ENCODE results near the gene CAMK4. TPM values are rescaled to one million over a fixed set of nuclear protein-coding genes. Genes with fewer than 3 reads are reported as not detected.

Gene CAMK4
- total and polyA plus RNA-seq, 9 of the 15 experiments (the other 6 are each of a cell fraction or from before 2014, with no cell fraction given), result 0.35 TPM; not detected in 8

DNA sequence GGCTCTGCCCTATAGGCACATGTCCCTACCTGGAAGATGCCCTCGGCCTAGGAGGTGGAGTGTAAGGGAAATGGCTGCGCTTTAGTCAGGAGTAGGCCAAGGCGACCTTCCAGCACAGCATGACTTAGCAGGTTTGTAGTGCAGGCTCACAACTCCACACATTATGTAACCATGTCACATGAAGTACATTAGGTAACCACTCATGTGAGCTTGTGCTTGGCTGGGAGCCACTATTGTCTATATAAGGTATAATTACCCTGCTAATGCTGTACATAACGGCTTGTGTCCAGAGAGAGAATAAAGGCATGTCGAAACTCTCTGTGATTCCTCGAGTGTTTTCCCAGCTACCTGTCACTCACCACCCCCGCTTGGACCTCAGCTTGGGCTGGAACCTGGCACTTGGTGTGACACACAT is 74.9 kb downstream of the CAMK4 start (continued):
- TF ChIP-seq, protein P1, sequence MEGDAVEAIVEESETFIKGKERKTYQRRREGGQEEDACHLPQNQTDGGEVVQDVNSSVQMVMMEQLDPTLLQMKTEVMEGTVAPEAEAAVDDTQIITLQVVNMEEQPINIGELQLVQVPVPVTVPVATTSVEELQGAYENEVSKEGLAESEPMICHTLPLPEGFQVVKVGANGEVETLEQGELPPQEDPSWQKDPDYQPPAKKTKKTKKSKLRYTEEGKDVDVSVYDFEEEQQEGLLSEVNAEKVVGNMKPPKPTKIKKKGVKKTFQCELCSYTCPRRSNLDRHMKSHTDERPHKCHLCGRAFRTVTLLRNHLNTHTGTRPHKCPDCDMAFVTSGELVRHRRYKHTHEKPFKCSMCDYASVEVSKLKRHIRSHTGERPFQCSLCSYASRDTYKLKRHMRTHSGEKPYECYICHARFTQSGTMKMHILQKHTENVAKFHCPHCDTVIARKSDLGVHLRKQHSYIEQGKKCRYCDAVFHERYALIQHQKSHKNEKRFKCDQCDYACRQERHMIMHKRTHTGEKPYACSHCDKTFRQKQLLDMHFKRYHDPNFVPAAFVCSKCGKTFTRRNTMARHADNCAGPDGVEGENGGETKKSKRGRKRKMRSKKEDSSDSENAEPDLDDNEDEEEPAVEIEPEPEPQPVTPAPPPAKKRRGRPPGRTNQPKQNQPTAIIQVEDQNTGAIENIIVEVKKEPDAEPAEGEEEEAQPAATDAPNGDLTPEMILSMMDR (IDR thresholded peaks at IDR 0.05 in 2 of 3, conservative IDR thresholded peaks at IDR 0.05 in 1 of 3; ENCODE audit: insufficient read depth in 2 of 3, low read depth in 1 of 3, low read length in 3 of 3), result no peak
- TF ChIP-seq ZBTB7A (IDR thresholded peaks at IDR 0.05; ENCODE audit: borderline replicate concordance, control insufficient read depth, low read depth, low read length) (no peak), ZNF778 (CRISPR knock-in tag; IDR thresholded peaks at IDR 0.05) (no peak), TAF7 (tag; IDR thresholded peaks at IDR 0.05) (no peak), RFX1 (IDR thresholded peaks at IDR 0.05) (no peak), SRF (CRISPR knock-in tag; IDR thresholded peaks at IDR 0.05) (no peak), NR2C1 (IDR thresholded peaks at IDR 0.05) (no peak), NR2C1 (tag; IDR thresholded peaks at IDR 0.05) (peak; percentile 42; the same call in 1 of the 2 replicates), ETV1 (tag; conservative IDR thresholded peaks at IDR 0.05; ENCODE audit: low read depth) (peak; percentile 40; the same call in 1 of the 2 replicates), TRIM24 (IDR thresholded peaks at IDR 0.05) (peak; percentile 36 to 64; a peak in 1 of 4 replicates), ZNF780A (CRISPR knock-in tag; IDR thresholded peaks at IDR 0.05) (no peak), ZNF830 (CRISPR knock-in tag; IDR thresholded peaks at IDR 0.05) (no peak), GATAD2A (IDR thresholded peaks at IDR 0.05) (no peak), BACH1 (tag; IDR thresholded peaks at IDR 0.05) (peak; percentile 95), L3MBTL2 (IDR thresholded peaks at IDR 0.05) (no peak), MAFF (IDR thresholded peaks at IDR 0.05; ENCODE audit: low read length) (no peak), PRPF4 (IDR thresholded peaks at IDR 0.05; ENCODE audit: insufficient read depth, low read depth, low read length, poor library complexity, severe bottlenecking) (no peak), TEAD1 (CRISPR knock-in tag; IDR thresholded peaks at IDR 0.05) (peak in 1 of 2 experiments; percentile 70; a peak in 1 of 4 replicates), MEF2A (IDR thresholded peaks at IDR 0.05; ENCODE audit: control insufficient read depth, low read depth, low read length) (no peak), CBX1 (IDR thresholded peaks at IDR 0.05; ENCODE audit: low read depth) (peak; percentile 58; the same call in 1 of the 2 replicates), CEBPB (tag; IDR thresholded peaks at IDR 0.05) (peak; percentile 86)
- TF ChIP-seq, protein P2, sequence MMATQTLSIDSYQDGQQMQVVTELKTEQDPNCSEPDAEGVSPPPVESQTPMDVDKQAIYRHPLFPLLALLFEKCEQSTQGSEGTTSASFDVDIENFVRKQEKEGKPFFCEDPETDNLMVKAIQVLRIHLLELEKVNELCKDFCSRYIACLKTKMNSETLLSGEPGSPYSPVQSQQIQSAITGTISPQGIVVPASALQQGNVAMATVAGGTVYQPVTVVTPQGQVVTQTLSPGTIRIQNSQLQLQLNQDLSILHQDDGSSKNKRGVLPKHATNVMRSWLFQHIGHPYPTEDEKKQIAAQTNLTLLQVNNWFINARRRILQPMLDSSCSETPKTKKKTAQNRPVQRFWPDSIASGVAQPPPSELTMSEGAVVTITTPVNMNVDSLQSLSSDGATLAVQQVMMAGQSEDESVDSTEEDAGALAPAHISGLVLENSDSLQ (IDR thresholded peaks at IDR 0.05), result peak; percentile 52; the same call in 1 of the 2 replicates
- TF ChIP-seq, protein P3, sequence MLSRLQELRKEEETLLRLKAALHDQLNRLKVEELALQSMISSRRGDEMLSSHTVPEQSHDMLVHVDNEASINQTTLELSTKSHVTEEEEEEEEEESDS (CRISPR knock-in tag; IDR thresholded peaks at IDR 0.05), result no peak
- TF ChIP-seq, protein P4, sequence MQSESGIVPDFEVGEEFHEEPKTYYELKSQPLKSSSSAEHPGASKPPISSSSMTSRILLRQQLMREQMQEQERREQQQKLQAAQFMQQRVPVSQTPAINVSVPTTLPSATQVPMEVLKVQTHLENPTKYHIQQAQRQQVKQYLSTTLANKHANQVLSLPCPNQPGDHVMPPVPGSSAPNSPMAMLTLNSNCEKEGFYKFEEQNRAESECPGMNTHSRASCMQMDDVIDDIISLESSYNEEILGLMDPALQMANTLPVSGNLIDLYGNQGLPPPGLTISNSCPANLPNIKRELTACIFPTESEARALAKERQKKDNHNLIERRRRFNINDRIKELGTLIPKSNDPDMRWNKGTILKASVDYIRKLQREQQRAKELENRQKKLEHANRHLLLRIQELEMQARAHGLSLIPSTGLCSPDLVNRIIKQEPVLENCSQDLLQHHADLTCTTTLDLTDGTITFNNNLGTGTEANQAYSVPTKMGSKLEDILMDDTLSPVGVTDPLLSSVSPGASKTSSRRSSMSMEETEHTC (IDR thresholded peaks at IDR 0.05), result 0 out of 2 replicates have a peak, but pooled peaks have one; percentile 52
- TF ChIP-seq, protein P5, sequence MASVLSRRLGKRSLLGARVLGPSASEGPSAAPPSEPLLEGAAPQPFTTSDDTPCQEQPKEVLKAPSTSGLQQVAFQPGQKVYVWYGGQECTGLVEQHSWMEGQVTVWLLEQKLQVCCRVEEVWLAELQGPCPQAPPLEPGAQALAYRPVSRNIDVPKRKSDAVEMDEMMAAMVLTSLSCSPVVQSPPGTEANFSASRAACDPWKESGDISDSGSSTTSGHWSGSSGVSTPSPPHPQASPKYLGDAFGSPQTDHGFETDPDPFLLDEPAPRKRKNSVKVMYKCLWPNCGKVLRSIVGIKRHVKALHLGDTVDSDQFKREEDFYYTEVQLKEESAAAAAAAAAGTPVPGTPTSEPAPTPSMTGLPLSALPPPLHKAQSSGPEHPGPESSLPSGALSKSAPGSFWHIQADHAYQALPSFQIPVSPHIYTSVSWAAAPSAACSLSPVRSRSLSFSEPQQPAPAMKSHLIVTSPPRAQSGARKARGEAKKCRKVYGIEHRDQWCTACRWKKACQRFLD (CRISPR knock-in tag; IDR thresholded peaks at IDR 0.05), result peak; percentile 29; the same call in 1 of the 2 replicates
